ENCODE data around the gene TMEM120B.
A peak's percentile ranks its signal among the peaks of the same experiment; 100 is the strongest.

The TMEM120B gene

GRCh38 chr12:121799842-121800693, 87.5 kb downstream of the TMEM120B start:
- no peaks in the 10 kb centered on the region for H3K9me3 ChIP-seq (replicated peaks; ENCODE audit: insufficient read depth, low read length)
- no peaks in the 10 kb centered on the region for H3K27me3 ChIP-seq (replicated peaks; ENCODE audit: insufficient read depth, low read length)
- TF ChIP-seq EZH2phosphoT487 (IDR thresholded peaks at IDR 0.05; ENCODE audit: low read length) (no peak), CTCF (IDR thresholded peaks at IDR 0.05; ENCODE audit: low read length) (no peak), EZH2 (optimal IDR thresholded peaks at IDR 0.05; ENCODE audit: low read depth, low read length) (no peak)
- no peaks in the 10 kb centered on the region for H4K20me1 ChIP-seq (ENCODE audit: insufficient read depth, low read length)
- peak overlapping the region; percentile 54; the same call in 1 of the 2 replicates for H3K4me2 ChIP-seq (ENCODE audit: low read depth, low read length)
- peak; percentile 62 for DNase-seq
- peaks cover 52% of the 10 kb centered on the region for H3K79me2 ChIP-seq (ENCODE audit: low read length)
- H3F3A ChIP-seq (ENCODE audit: insufficient read depth, low read length) = peaks cover 21% of the 10 kb centered on the region
- H3K4me1 ChIP-seq (ENCODE audit: low read length) = peaks cover 7% of the 10 kb centered on the region; the same call in 1 of the 2 replicates
- peak overlapping the region; percentile 93 for H3K9ac ChIP-seq (ENCODE audit: low read length)
- H3K9me2 ChIP-seq (replicated peaks; ENCODE audit: insufficient read depth, low read length) = no peaks in the 10 kb centered on the region
- no peaks in the 10 kb centered on the region for H3K36me3 ChIP-seq (replicated peaks; ENCODE audit: insufficient read depth, low read length)
- H3K4me3 ChIP-seq (ENCODE audit: low read length) = peak overlapping the region; percentile 63
- no peak overlapping the region for H2AFZ ChIP-seq (ENCODE audit: low read length)
- H3K27ac ChIP-seq (ENCODE audit: low read length) = peak overlapping the region; percentile 93

- no peak for TF ChIP-seq EZH2phosphoT487 (IDR thresholded peaks at IDR 0.05; ENCODE audit: low read length)
- no peak for TF ChIP-seq EZH2 (optimal IDR thresholded peaks at IDR 0.05; ENCODE audit: low read depth, low read length)
- TF ChIP-seq CTCF (IDR thresholded peaks at IDR 0.05; ENCODE audit: low read length) = no peak
- H3K79me2 ChIP-seq (ENCODE audit: low read length) = peaks cover 59% of the 10 kb centered on the region
- DNase-seq = peak; percentile 42
- peaks cover 21% of the 10 kb centered on the region for H3F3A ChIP-seq (ENCODE audit: insufficient read depth, low read length)
- no peaks in the 10 kb centered on the region for H3K27me3 ChIP-seq (replicated peaks; ENCODE audit: insufficient read depth, low read length)
- H3K4me3 ChIP-seq (ENCODE audit: low read length) = peak overlapping the region; percentile 67
- peak overlapping the region; percentile 96 for H3K4me2 ChIP-seq (ENCODE audit: low read depth, low read length)
- H3K4me1 ChIP-seq (ENCODE audit: low read length) = peaks cover 7% of the 10 kb centered on the region; the same call in 1 of the 2 replicates
- H2AFZ ChIP-seq (ENCODE audit: low read length) = no peak overlapping the region
- H3K27ac ChIP-seq (ENCODE audit: low read length) = peak overlapping the region; percentile 99
- H3K9me2 ChIP-seq (replicated peaks; ENCODE audit: insufficient read depth, low read length) = no peaks in the 10 kb centered on the region
- H3K9ac ChIP-seq (ENCODE audit: low read length) = peak overlapping the region; percentile 97
- H4K20me1 ChIP-seq (ENCODE audit: insufficient read depth, low read length) = no peaks in the 10 kb centered on the region
- no peaks in the 10 kb centered on the region for H3K9me3 ChIP-seq (replicated peaks; ENCODE audit: insufficient read depth, low read length)
- H3K36me3 ChIP-seq (replicated peaks; ENCODE audit: insufficient read depth, low read length) = no peaks in the 10 kb centered on the region
Observed at GRCh38 chr12:121800694-121801594, 88.4 kb downstream of the TMEM120B start.

- Histone ChIP-seq H3K79me2 (ENCODE audit: low read length) (peaks cover 68% of the 10 kb centered on the region), H3K4me3 (ENCODE audit: low read length) (peak overlapping the region; percentile 67), H3K4me2 (ENCODE audit: low read depth, low read length) (peak overlapping the region; percentile 96), H3K27me3 (replicated peaks; ENCODE audit: insufficient read depth, low read length) (no peaks in the 10 kb centered on the region), H3K27ac (ENCODE audit: low read length) (peak overlapping the region; percentile 99), H3K9ac (ENCODE audit: low read length) (peak overlapping the region; percentile 97), H4K20me1 (ENCODE audit: insufficient read depth, low read length) (no peaks in the 10 kb centered on the region), H3F3A (ENCODE audit: insufficient read depth, low read length) (peaks cover 21% of the 10 kb centered on the region), H3K4me1 (ENCODE audit: low read length) (peaks cover 7% of the 10 kb centered on the region; the same call in 1 of the 2 replicates), H2AFZ (ENCODE audit: low read length) (no peak overlapping the region), H3K9me3 (replicated peaks; ENCODE audit: insufficient read depth, low read length) (no peaks in the 10 kb centered on the region), H3K36me3 (replicated peaks; ENCODE audit: insufficient read depth, low read length) (no peaks in the 10 kb centered on the region), H3K9me2 (replicated peaks; ENCODE audit: insufficient read depth, low read length) (no peaks in the 10 kb centered on the region)
- DNase-seq = peak; percentile 46
- no peak for TF ChIP-seq CTCF (IDR thresholded peaks at IDR 0.05; ENCODE audit: low read length)
- no peak for TF ChIP-seq EZH2phosphoT487 (IDR thresholded peaks at IDR 0.05; ENCODE audit: low read length)
- TF ChIP-seq EZH2 (optimal IDR thresholded peaks at IDR 0.05; ENCODE audit: low read depth, low read length) = no peak
Observed at GRCh38 chr12:121801595-121802484, 89.3 kb downstream of the TMEM120B start.
